Measurements from ENCODE around the gene RAB17. TPM values are rescaled to one million over a fixed set of nuclear protein-coding genes. Genes with fewer than 3 reads are reported as not detected.

RAB17 gene
- total and polyA plus RNA-seq, 2 of the 4 experiments (the other 2 are of a cell fraction), result 0.41 TPM; not detected in 1

DNA sequence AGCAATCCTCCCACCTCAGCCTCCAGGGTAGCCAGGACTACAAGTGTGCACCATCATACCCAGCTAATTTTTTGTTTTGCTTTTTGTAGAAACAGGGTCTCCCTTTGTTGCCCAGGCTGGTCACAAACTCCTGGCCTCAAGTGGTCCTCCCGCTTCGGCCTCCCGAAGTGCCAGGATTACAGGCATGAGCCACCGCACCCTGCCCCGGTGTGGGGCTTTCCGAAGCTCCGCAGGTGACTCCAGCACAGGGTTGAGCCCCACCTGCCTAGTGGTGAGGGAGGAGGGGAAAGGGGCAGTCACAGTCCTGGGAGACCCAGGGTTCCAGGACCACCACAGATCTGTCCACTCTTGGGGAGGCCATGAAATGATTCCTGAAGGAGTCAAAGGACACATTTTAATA, 19.0 kb downstream of the RAB17 start:
- H2AFZ ChIP-seq (replicated peaks; ENCODE audit: low read length, poor library complexity), result peak overlapping the region; percentile 96
- H3K23ac ChIP-seq (ENCODE audit: low read depth, low read length), result 0 out of 2 replicates have a peak overlapping the region, but pooled peaks have one; percentile 46
- H3K9ac ChIP-seq (ENCODE audit: low read depth, low read length), result no peak overlapping the region
- WGBS, 2 experiments (ENCODE audit: extremely low coverage in 2 of 2, insufficient read length in 1 of 2), result no CpG with 5 or more reads among the region's 7 CpGs
- H3K4me1 ChIP-seq (ENCODE audit: control insufficient read depth, insufficient read depth, low read length), result peaks cover 7% of the 10 kb centered on the region; the same call in 1 of the 2 replicates
- no peaks in the 10 kb centered on the region for H3K36me3 ChIP-seq (ENCODE audit: control insufficient read depth, insufficient read depth, low read length)
- H2BK5ac ChIP-seq (ENCODE audit: low read depth, low read length, poor library complexity, severe bottlenecking), result no peak overlapping the region
- dilution Hi-C loops (cut with HindIII; ENCODE audit: low sequenced_read_pairs, unreplicated experiment), result no loop called here
- H3K9me1 ChIP-seq (ENCODE audit: insufficient read depth, low read length), result 0 out of 2 replicates have a peak, but pooled peaks cover 3% of the 10 kb centered on the region
- in situ Hi-C loops (cut with MboI; ENCODE audit: low sequenced_read_pairs), result loop anchor here (5.0 to 25.0 kb wide), 4 partner anchors 157 to 1234 kb away; partner anchors contain the start of gene COL6A3
- peak overlapping the region; percentile 36; the same call in 1 of the 3 replicates for H2BK15ac ChIP-seq (ENCODE audit: low read depth, low read length)
- no peak overlapping the region for H3K4me3 ChIP-seq (ENCODE audit: insufficient read depth, low read depth, low read length)
- 0 out of 2 replicates have a peak overlapping the region, but pooled peaks have one; percentile 81 for H2BK20ac ChIP-seq (ENCODE audit: low read depth, low read length)
- no peak for ATAC-seq (ENCODE audit: low read depth)
- no peak overlapping the region for H4K91ac ChIP-seq (ENCODE audit: insufficient read depth, low read depth, low read length)
- TF ChIP-seq SMC3 (IDR thresholded peaks at IDR 0.05; ENCODE audit: low read depth, low read length) (no peak), MXI1 (IDR thresholded peaks at IDR 0.05; ENCODE audit: borderline replicate concordance, low read depth, low read length) (no peak), BHLHE40 (IDR thresholded peaks at IDR 0.05; ENCODE audit: low read depth, low read length) (no peak), POLR2A (IDR thresholded peaks at IDR 0.05; ENCODE audit: low read depth, low read length) (no peak), MAZ (IDR thresholded peaks at IDR 0.05; ENCODE audit: borderline replicate concordance, low read depth, low read length) (no peak), CHD1 (IDR thresholded peaks at IDR 0.05; ENCODE audit: low read depth, low read length) (no peak), NFE2L2 (IDR thresholded peaks at IDR 0.05; ENCODE audit: low read depth, low read length) (no peak), MAFK (IDR thresholded peaks at IDR 0.05; ENCODE audit: low read depth, low read length) (no peak), RFX5 (IDR thresholded peaks at IDR 0.05; ENCODE audit: low read depth, low read length) (no peak), CEBPB (IDR thresholded peaks at IDR 0.05; ENCODE audit: low read depth, low read length) (no peak)
- TF ChIP-seq, protein P1, sequence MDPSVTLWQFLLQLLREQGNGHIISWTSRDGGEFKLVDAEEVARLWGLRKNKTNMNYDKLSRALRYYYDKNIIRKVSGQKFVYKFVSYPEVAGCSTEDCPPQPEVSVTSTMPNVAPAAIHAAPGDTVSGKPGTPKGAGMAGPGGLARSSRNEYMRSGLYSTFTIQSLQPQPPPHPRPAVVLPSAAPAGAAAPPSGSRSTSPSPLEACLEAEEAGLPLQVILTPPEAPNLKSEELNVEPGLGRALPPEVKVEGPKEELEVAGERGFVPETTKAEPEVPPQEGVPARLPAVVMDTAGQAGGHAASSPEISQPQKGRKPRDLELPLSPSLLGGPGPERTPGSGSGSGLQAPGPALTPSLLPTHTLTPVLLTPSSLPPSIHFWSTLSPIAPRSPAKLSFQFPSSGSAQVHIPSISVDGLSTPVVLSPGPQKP (IDR thresholded peaks at IDR 0.05; ENCODE audit: borderline replicate concordance, low read depth, low read length), result no peak
- TF ChIP-seq, protein P2, sequence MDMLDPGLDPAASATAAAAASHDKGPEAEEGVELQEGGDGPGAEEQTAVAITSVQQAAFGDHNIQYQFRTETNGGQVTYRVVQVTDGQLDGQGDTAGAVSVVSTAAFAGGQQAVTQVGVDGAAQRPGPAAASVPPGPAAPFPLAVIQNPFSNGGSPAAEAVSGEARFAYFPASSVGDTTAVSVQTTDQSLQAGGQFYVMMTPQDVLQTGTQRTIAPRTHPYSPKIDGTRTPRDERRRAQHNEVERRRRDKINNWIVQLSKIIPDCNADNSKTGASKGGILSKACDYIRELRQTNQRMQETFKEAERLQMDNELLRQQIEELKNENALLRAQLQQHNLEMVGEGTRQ (IDR thresholded peaks at IDR 0.05; ENCODE audit: low read depth, low read length), result no peak
- no peak overlapping the region for H3K18ac ChIP-seq (ENCODE audit: low read depth, low read length)
- POLR2A ChIA-PET (ENCODE audit: unreplicated experiment), result interaction anchor here (0.7 to 1.1 kb wide), 2 partner anchors 157 to 161 kb away, joined by 3 read pairs; partner anchors contain the start of gene COL6A3
- H3K14ac ChIP-seq (replicated peaks; ENCODE audit: low read depth, low read length), result 0 out of 2 replicates have a peak overlapping the region, but pooled peaks have one; percentile 72
- BruUV-seq (replicated peaks), result no TSS peak
- peak overlapping the region; percentile 81 for H2BK120ac ChIP-seq (ENCODE audit: low read depth, low read length)
- no peaks in the 10 kb centered on the region for H3K9me3 ChIP-seq (ENCODE audit: control insufficient read depth, insufficient read depth, low read length)
- peak overlapping the region; percentile 73; the same call in 1 of the 2 replicates for H3K4ac ChIP-seq (ENCODE audit: low read depth, low read length)
- no peaks in the 10 kb centered on the region for H3K27me3 ChIP-seq (ENCODE audit: control insufficient read depth, insufficient read depth, low read length)
- DNase-seq, result no peak
- H2AK5ac ChIP-seq (ENCODE audit: low read depth, low read length), result peak overlapping the region; percentile 16; the same call in 1 of the 2 replicates
- intact Hi-C loops (cut with micrococcal nuclease), result no loop called here
- CTCF ChIA-PET, result interaction anchor here (0.6 to 3.6 kb wide), 32 partner anchors 9 to 476 kb away, joined by 3 to 53 read pairs (median 4); partner anchors contain the start of gene COL6A3
- H4K8ac ChIP-seq (ENCODE audit: low read depth in 2 of 2, low read length in 2 of 2), result peak overlapping the region in 1 of 2 experiments; percentile 75; a peak in 1 of 4 replicates
- no peak overlapping the region for H3K4me2 ChIP-seq (ENCODE audit: low read depth, low read length)
- H2AK9ac ChIP-seq (replicated peaks; ENCODE audit: low read depth, low read length, poor library complexity), result peak overlapping the region; percentile 91
- no peak overlapping the region for H4K5ac ChIP-seq (ENCODE audit: low read depth, low read length)
- H4K20me1 ChIP-seq (ENCODE audit: insufficient read depth, low read length), result no peaks in the 10 kb centered on the region
- H3K79me1 ChIP-seq (ENCODE audit: low read depth in 1 of 2, low read length in 2 of 2), result peaks cover 0 to 8% of the 10 kb centered on the region in 2 experiments; a peak in 1 of 4 replicates
- no peak overlapping the region for H3K27ac ChIP-seq (ENCODE audit: insufficient read depth, low read length)
- H3K56ac ChIP-seq (ENCODE audit: extremely low read depth, insufficient read depth, low read length), result no peak overlapping the region

Measured in IMR-90 (cell line).